ENCODE results near the gene ARL6IP4.

GRCh38 chr12:122937622-122938091 lies 42.8 kb upstream of the ARL6IP4 start:
- TF ChIP-seq CTCF (IDR thresholded peaks at IDR 0.05; ENCODE audit: low read depth, low read length) (no peak), POLR2A (IDR thresholded peaks at IDR 0.05; ENCODE audit: extremely low read depth, insufficient read length) (no peak)

Measured in NB4 (cell line).